Superior temporal gyrus (tissue), 1 donor: Measurements from ENCODE around the gene OGFOD3.
A peak's percentile ranks its signal among the peaks of the same experiment; 100 is the strongest.
"Not testable (repeated sequence)": the region's sequence is repeated elsewhere in the genome, so short reads cannot be mapped to it uniquely, and the experiment has no call there.

Experiments used
- DNase-seq: peaks from one replicate; pipeline ENCODE4 v3.0.0-alpha.2; 2016; ENCODE audit errors: extremely low spot score

The OGFOD3 gene

DNA sequence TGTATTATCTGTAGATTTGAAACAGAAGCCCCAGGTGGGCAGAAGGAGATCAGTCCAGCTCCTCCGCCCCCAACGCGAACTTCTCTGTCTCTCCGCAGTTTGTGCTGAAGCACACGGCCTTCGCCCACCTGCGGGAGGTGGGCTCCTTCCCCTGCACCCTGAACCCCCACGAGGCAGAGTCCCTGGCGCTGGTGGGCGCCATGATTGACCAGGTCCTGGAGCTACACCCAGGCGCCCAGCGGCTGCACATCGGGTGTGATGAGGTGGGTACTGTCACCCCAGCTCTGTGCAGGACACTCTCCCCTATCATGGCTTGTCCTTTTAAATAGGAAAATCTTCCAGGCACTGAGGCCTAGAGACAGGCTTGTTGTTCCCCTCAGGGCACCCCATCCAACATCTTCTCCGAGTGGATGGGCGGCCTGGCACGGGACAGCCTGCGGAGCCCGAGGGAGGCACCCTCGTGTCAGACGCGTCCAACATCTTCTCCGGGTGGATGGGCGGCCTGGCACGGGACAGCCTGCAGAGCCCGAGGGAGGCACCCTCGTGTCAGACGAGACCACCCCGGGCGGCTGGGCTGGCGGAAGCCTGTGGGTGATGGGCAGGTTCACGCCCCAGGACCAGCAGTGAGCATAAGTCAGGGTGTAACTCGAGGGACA is 15.3 kb upstream of the OGFOD3 start:
- DNase-seq = no peak

DNA sequence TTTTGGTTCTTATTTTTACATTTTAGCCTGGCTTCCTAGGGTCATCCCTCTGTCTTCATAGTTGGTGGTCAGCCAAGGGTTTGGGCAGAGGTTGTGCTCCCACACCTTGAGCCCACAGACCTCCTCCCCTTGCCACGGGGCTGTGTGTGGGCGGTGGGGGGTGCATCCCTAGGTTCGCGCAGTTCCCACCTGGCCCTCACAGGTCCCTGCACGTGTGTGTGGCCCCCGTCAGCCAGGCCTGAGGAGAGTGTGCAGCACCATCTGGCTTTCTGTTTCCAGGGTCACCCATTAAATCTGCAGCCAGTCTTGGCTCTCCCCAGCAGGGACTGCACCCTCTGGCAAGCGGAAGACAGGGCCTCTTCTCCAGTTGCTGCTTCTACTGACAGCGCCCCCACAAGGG is 13.6 kb upstream of the OGFOD3 start:
- DNase-seq = no peak

DNA sequence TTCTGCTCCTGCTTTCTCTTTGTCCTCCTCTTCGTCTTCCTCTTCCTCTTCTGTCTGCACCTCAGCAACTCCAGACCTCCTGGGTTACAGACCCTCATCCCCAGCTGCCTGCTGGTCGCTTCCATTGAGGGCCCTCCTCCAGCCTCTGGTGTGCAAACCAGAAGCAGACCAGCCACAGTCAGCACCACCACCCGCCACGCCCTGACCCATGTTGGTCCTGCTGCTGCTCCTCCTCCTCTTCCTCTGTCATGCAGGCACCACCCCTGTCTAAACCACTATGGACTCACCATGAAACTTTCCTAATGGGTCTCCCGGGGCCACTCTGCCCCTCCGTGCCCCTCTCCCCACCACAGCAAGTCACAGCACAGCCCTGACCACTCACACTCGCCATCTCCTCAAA is 11.4 kb upstream of the OGFOD3 start:
- no peak for DNase-seq

DNA sequence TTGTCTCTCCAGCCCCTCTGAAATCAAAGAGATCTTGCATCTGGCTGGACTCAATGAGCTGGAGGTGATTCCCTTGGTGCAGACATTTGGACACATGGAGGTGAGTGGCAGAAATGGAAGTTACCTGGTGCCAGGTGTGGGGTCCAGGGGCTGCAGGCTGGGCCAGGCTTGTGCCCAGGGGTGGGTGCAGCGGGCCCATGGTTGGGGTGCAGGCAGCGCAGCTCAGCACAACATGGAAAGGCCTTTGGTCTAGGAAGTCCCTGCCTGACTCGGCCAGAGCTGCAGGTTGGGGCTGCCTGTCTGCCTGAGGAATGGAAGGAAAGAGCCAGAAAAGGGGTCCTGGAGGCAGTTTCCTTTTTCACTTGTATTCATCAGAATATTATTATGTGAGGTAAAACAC is 10.2 kb upstream of the OGFOD3 start:
- DNase-seq = no peak

DNA sequence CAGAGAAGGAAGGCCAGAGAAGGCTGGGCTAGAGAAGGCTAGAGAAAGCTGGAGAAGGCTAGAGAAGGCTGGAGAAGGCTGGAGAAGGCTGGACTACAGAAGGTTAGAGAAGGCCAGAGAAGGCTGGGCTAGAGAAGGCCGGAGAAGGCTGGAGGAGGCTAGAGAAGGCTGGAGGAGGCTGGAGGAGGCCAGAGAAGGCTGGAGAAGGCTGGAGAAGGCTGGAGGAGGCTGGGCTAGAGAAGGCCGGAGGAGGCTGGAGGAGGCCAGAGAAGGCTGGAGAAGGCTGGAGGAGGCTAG is 6.4 kb upstream of the OGFOD3 start:
- DNase-seq = no peak

DNA sequence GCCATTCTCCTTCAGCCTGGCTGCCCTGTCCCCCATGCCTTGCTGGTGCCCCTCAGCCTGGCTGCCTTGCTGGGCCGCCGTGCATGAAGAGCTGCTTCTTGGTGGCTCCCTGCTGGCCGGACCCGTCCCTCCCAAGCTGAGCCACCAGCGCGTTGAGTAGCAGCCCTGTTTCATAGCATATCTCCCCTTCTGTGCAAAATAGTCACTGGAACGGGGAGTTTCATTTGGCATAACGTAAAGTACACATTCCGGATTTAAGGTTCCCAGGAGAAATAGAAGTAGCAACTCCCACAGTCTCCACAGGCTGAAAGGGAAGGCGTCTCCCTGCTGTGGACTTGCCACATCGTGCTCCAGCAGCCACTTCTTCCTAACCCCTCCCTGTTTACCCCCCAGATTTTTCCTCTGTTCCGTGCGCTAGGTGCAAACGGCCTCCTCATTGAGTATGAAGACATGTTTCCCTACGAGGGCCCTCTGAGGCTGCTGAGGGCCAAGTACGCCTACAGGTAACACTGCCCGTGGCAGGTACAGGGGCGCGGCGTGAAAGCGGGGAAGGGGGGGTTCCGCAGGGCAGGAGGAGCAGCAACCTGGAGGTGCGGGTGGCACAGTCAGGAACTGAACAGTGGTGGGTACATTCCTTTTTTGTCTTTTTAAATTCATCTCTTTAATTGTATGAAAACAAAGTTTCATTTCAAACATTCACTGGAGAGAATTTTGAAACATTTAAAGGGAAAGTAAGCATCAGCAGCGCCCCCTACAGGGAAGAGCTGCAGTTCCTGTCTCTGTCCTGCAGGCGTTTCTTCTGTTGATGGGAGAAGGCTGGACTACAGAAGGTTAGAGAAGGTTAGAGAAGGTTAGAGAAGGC is 5.8 kb upstream of the OGFOD3 start:
- DNase-seq = peak; percentile 50

DNA sequence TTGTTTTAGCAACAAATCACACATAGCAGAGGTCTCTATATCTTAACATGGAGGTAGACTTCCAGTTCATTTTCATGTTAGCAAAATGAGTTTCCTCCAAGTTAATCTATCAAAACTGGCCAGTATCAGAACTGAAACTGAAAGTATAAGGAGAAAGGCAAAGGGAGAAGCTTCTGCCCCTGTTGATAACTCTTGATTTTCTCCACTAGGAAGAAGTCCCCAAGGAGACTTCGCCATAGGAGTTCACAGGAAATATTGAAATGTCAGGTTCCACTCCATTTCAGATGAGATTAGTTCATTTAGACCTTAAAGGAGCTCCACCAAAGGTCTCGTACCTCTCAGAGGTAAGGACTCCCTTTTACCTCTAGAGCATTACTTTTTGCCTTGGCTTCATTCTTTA is 1.2 kb upstream of the OGFOD3 start:
- DNase-seq = no peak

DNA sequence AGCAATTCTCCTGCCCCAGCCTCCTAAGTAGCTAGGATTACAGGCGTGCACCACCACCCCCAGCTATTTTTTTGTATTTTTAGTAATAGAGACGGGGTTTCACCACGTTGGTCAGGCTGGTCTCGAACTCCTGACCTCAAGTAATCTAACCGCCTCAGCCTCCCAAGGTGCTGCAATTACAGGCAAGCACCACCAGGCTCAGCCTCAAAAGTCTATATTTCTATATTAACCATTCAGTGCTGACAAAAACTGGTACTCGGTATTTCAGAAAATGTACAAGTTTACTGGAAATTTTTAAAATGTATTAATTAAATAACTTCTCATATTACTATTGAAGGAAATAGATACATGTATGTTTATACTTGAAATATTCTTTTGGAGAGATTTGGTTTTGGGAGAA is 1.6 kb downstream of the OGFOD3 start:
- no peak for DNase-seq

DNA sequence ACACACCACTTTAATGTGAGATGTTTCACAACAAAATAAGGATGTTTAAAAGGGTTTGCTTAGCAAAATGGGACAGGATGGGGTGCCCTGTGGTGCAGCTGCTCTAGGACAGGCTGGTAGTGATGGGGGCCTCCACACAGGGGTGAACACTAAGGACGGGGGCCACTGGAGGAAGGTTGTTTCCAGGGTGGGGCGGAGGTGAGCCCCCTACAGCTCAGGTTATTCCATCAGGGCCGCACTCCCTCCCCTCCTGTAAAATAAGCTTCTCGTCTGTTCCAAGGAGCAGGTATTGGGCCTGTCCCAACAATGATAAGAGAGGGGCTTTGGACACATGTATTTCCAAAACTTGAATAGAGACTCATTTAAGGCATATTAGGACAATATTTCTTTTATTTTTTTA is 2.1 kb downstream of the OGFOD3 start:
- no peak for DNase-seq

DNA sequence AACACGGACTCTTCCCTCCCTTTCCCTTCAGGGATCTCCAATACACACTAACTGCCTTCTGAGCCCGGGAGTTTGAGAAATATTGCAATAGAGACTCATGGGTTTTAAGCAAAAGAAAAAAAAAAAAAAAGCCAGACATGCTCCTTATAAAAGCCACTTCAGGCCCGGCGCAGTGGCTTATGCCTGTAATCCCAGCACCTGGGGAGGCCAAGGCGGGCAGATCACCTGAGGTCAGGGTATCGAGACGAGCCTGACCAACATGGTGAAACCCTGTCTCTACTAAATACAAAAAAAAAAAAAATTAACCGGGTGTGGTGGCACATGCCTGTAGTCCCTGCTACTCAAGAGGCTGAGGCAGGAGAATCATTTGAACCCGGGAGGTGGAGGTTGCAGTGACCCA is 2.6 kb downstream of the OGFOD3 start:
- no peak for DNase-seq

DNA sequence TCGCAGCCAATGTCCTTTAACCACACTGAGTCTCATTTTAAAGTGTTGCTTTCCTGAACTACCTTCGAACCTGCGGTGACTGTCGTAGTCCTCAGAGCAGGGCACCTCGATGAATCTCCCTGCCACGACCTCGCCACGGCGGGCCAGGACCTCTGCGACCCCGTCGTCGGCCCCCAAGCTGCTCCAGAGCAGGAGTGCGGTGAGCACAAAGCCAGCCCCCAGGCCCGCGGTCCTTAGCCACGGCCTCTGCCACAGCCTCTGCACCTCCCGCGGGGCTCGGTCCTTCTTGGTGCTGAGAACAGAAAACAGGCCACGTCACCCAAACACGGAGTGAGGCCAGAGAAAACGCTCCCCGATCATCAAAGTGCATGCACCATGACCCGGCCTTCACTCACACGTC is 3.0 kb downstream of the OGFOD3 start:
- DNase-seq = no peak

DNA sequence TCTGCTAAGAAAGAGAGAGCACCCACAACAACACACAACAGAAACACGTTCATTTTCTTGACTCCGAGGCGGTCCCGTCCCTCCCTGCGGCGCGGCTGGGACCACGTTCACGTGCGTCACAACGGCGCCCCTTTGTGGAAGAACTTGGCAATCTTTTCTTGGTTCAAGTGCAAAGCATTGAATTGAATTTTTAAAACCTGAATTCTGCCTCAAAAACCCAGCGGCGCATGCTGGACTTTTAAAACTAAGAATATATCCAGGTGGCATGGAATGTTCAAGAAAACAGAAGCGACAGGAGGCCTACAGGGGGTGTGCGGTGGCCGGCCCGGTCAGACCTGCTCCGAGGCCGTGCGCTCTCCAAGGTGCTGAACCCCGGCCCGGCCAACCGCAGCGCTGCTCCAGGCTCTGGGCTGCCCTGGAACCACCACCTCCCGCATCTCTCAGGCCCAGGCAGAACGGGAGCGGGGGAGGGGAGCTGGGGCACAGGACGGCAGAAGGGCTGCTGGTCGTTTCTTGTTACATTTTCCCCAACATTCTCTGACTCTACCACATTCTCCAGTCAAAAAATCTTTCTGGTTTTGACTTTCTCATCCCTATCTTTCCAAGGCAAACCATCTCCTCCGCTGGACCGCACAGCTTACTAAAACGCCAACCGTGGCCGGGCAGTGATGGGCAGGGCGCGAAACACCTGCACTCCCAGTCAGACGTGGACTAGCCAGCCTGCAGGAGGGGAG is 3.7 kb downstream of the OGFOD3 start:
- DNase-seq = peak; percentile 81

DNA sequence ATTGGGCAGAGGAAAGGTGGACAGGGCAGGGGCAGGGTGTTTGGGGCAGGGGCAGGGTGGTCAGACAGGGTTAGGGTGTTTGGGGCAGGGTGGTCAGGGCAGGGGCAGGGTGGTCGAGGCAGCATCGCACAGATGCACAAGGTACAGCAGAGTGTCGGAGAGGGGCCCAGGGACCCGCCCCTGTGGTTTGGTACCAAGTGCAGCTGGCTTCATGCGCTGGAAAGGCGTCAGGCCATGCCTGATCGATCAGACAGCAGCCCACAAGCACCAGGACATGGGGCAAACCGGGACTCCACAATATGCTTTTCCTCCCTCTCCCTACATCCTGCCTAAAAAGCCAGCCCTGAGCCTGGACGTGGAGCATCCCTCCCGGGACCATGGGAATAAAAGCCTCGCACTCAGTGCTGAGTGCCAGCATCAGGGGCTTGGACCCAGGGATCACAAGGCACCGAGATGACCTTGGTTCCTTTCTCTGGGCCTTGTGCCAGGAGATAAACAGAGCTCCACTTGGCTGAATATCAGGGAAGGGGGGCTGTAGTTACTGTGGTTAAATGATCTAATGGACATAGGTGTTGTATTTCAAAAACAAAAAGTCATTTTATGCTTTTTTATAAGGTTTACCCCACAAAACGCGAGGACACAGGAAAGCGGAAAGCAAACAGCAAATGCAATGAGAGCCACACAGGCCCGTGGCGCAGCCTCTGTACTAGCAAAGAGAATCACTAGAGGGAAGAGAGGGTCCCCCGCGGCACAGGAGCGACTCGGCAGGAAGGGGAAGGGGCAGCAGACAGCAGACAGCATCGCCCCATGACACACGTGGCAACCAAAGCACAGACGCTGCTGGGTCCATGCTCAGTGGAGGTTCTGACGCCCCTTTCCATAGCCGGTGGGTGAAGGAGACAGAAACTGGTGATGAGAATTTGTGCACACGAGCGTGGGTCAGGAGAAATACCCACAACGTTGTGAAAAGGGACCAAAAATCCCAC is 5.6 kb downstream of the OGFOD3 start:
- no peak for DNase-seq

DNA sequence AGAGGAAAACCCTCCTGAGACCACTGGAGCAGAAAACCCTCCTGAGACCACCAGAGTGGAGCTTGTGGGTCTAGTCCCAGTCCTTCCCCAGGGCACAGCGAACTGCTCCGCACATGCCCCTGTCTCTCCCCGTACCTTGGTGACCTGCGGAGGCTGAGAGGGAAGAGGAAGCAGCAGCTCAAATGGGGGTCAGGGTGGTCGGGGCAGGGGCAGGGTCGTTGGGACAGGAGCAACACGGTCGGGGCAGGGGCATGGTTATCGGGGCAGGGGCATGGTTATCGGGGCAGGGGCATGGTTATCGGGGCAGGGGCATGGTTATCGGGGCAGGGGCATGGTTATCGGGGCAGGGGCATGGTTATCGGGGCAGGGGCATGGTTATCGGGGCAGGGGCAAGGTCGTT is 6.3 kb downstream of the OGFOD3 start:
- not testable (repeated sequence) for DNase-seq

DNA sequence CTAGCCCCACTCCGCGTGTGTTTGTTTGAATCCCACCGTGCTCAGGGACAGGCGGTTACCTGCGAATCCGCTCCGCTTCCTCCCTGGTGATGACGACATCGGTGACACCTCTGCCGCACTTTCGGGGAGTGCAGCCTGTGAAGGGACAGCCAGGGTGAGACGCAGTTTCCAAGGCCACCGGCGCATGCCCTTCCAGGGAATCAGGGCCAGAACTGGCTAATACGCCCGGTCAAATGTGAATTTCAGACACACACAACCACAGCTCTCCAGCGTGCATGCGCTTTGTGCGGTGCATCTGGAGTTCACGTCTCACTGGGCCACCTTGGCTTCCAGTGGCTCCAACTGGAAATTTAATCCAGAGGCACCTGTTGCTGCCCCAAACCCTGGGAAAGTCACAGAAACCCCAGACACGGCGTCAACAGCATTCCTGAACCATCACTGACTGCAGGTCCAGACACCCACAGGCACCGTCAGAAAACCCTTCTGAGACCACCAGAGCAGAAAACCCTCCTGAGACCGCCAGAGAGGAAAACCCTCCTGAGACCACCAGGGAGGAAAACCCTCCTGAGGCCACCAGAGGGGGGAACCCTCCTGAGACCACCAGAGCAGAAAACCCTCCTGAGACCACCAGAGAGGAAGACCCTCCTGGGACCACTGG is 6.9 kb downstream of the OGFOD3 start:
- DNase-seq = no peak

DNA sequence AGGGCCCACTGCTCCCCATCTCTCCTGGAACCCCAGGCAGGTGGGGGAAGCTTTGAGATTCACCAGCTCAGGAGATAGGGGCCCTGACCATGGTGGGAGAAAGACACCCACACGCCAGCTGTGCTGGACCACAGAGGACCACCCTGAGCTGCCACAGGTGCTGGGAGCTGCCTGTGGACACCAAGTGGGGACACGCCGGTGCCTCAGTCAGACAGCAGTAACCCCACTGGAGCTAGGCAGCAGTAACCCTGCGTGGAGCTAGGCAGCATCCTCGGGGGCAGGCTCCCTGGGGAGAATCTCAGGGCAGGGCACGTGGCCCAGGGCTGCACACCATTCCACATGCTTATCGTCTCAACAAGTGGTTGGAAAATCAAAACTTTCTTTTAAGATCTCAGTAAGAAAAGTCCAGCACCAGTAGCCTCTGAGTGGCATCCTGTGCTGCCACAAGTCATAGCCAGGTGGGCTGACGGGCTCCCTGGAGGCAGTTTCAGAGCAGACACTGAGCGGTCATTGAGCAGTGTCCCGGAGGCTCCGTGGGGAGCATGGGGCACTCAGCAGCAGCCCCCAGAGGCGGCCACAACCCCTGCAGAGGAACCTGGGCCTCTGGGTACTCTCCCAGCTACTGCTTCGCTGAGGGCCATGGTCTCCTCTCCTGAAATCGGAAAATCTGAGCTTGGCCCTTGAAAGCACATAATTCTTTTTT is 8.2 kb downstream of the OGFOD3 start:
- DNase-seq = no peak

DNA sequence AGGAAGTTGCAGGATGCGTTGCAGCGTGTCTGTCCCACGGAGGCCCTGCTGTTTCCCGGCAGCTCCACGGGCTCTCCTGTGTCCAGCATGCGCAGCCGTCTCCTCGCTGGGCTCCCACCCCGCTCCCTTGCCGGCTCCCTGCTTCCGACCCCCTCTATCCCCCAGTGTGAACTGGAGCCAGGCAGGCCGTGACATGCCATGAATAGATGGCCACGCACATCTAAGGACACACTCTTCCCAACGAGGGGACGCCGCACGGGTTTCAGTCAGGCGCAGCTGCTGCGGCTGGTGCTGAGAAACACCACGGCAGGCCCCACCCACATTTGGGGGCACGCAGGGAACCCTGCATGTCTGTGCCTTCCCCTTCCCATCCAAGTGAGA is 9.5 kb downstream of the OGFOD3 start:
- DNase-seq = no peak

DNA sequence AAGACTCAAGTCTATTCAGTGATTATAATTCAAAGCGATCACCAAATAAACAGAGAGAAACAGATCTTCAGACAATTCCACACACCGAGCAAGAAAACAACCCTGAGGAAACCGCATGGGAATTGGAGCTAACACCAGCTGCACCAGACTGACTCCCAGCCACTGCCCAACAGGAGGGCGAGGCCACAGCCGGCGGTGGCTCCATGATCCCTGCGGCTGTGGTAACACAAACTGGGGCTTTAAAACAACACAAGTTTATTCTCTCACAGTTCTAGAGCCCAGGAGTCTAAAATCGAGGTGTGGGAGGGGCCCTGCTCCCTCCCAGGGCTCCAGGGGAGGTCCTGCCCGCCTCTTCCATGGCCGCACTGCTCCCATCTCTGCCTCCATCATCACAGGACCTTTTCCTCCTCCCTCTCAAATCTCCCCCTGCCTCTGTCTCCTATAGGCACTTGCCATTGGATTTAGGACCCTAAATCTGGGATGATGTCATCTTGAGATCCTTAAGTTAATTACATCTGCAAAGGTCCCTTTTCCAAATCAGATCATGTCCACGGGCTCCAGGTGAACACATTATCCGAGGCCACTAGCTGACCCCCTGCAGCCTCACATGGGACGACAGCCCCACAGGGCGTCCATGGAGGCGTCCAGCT is 10.0 kb downstream of the OGFOD3 start:
- DNase-seq = no peak

DNA sequence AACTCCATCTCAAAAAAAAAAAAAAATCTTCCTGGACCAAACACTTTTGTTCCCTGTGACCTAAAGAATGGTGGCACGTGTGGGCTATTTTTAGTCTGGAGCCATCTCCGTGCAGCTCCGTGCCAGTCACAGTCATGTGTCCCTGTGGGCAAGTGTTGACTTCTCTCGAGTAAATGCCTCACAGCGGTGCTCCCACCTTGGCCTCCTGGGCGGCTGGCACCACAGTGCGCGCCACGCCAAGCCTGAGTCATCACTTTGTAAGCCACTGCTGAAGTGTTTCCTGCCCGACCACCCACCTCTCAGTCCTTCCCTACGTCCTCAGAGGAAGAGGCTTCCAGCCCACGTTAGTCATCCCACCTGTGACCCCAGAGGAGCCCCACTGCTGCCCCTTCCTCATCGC is 11.1 kb downstream of the OGFOD3 start:
- no peak for DNase-seq

DNA sequence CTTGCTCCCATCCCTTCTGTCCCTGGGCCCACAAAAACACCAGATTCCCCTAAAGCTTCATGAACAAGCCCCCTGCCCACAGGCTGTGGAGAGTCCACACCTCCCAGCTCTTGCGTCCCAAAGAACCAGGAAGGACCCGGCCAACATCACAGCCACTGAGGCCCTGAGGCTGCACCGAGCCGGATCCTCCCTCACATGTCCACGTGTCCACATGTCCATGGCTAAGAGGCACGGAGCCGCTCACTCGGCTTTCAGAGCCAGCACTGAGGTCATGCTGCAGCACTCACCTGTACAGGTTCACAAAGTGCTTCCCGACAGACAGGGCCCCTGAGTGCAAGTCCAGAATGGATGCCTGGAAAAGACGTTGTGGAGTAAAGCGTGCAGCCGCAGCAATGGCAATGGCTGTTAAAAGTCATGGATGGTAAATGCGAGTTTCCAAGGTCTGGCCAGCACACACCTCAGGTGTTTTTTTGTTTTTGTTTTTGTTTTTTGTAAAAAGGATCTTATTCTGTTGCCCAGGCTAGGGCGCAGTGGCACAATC is 12.2 kb downstream of the OGFOD3 start:
- no peak for DNase-seq
